RWPE2 (cell line): ENCODE measurements around the gene PAMR1.
"Not testable (repeated sequence)": the region's sequence is repeated elsewhere in the genome, so short reads cannot be mapped to it uniquely, and the experiment has no call there.

Source experiments
- ATAC-seq: fragments of 200-7000 bp; cut with Tn5 transposase; 3 replicates; pipeline ENCODE4 v1.9.1; 2021; ENCODE audit warnings: low read depth
- DNase-seq: peaks from one replicate; pipeline ENCODE4 v3.0.0-alpha.2; 2020; ENCODE audit warnings: low spot score
- H3K27ac ChIP-seq: fragments of 450-650 bp; 2 replicates; pipeline ENCODE4 v1.5.1; 2017; ENCODE audit warnings: mild to moderate bottlenecking; ENCODE audit not compliant: poor library complexity, severe bottlenecking
- H3K27me3 ChIP-seq: fragments of 250-450 bp; sonication (Bioruptor Pico); 2 replicates; pipeline ENCODE4 v1.5.1; 2021; ENCODE audit warnings: mild to moderate bottlenecking, moderate library complexity; ENCODE audit not compliant: insufficient read depth, poor library complexity, severe bottlenecking
- H3K36me3 ChIP-seq: fragments of 250-450 bp; sonication (Bioruptor Pico); 2 replicates; pipeline ENCODE4 v1.5.1; 2020; ENCODE audit warnings: low read depth, mild to moderate bottlenecking, moderate library complexity
- H3K4me1 ChIP-seq: fragments of 250-450 bp; sonication (Bioruptor Pico); 2 replicates; pipeline ENCODE4 v1.5.1; 2021; ENCODE audit warnings: mild to moderate bottlenecking, moderate library complexity; ENCODE audit not compliant: insufficient read depth, poor library complexity, severe bottlenecking
- H3K4me3 ChIP-seq: fragments of 250-450 bp; sonication (Bioruptor Pico); 2 replicates; pipeline ENCODE4 v1.5.1; 2021; ENCODE audit warnings: mild to moderate bottlenecking, moderate library complexity; ENCODE audit not compliant: severe bottlenecking
- H3K9me3 ChIP-seq: fragments of 250-450 bp; sonication (Bioruptor Pico); 2 replicates; pipeline ENCODE4 v1.5.1; 2021; ENCODE audit warnings: mild to moderate bottlenecking, moderate library complexity; ENCODE audit not compliant: severe bottlenecking
- TF ChIP-seq, protein P1 (sequence below): fragments of 450-650 bp; IDR thresholded peaks from one replicate; pipeline ENCODE4 v1.5.1; 2017; ENCODE audit warnings: mild to moderate bottlenecking, moderate library complexity; ENCODE audit not compliant: poor library complexity, severe bottlenecking

The PAMR1 gene

GRCh38 chr11:35524780-35525179 lies 636 bp downstream of the PAMR1 start:
- DNase-seq (no peak), ATAC-seq (no peak)
- H3K36me3 ChIP-seq, result no peaks in the 10 kb centered on the region
- H3K27me3 ChIP-seq, result no peaks in the 10 kb centered on the region
- no peak overlapping the region for H3K27ac ChIP-seq
- TF ChIP-seq, protein P1, sequence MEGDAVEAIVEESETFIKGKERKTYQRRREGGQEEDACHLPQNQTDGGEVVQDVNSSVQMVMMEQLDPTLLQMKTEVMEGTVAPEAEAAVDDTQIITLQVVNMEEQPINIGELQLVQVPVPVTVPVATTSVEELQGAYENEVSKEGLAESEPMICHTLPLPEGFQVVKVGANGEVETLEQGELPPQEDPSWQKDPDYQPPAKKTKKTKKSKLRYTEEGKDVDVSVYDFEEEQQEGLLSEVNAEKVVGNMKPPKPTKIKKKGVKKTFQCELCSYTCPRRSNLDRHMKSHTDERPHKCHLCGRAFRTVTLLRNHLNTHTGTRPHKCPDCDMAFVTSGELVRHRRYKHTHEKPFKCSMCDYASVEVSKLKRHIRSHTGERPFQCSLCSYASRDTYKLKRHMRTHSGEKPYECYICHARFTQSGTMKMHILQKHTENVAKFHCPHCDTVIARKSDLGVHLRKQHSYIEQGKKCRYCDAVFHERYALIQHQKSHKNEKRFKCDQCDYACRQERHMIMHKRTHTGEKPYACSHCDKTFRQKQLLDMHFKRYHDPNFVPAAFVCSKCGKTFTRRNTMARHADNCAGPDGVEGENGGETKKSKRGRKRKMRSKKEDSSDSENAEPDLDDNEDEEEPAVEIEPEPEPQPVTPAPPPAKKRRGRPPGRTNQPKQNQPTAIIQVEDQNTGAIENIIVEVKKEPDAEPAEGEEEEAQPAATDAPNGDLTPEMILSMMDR, result no peak
- H3K4me3 ChIP-seq, result no peak overlapping the region
- H3K4me1 ChIP-seq, result no peaks in the 10 kb centered on the region
- H3K9me3 ChIP-seq, result no peaks in the 10 kb centered on the region

- H3K27me3 ChIP-seq, result no peaks in the 10 kb centered on the region
- TF ChIP-seq, protein P1, result no peak
- H3K9me3 ChIP-seq, result no peaks in the 10 kb centered on the region
- H3K27ac ChIP-seq, result no peak overlapping the region
- ATAC-seq (no peak), DNase-seq (no peak)
- H3K4me1 ChIP-seq, result no peaks in the 10 kb centered on the region
- no peaks in the 10 kb centered on the region for H3K36me3 ChIP-seq
- H3K4me3 ChIP-seq, result no peak overlapping the region
These were observed 1.6 kb downstream of the PAMR1 start for GRCh38 chr11:35523861-35524260.

DNA sequence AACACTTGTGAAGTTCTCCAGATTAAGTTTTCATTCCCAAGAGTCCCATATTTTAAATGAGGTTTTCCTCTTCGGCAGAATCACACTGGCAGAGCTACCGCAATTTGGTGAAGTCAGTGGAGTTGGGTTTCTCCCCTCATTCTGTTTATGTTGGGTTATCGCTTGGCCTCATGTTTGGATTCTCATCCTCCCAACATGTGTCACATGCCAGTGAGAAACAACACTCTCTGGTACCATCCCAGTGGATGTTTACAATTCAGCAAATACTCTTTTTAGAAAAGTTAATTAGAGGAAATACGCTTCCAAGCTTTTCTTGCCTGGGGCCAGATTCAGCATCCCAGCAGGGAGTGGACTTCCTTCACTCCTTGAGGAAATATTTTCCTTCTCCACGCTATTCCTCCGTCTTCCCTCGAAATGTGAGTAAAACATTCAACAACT lies 2.1 kb downstream of the PAMR1 start:
- no peaks in the 10 kb centered on the region for H3K27me3 ChIP-seq

DNA sequence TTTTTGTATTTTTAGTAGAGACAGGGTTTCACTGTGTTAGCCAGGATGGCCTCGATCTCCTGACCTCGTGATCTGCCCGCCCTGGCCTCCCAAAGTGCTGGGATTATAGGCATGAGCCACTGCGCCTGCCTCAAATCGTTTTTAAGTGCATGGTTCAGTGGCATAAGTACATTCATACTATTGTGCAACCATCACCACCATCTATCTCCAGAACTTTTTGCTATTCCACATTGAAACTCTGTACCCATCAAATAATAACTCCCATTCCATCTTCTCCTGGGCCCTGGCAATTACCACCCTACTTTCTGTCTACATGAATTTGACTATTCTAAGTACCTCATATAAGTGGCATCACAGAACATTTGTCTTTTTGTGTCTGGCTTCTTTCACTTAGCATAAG lies 3.3 kb downstream of the PAMR1 start:
- not testable (repeated sequence) for H3K4me1 ChIP-seq, H3K4me3 ChIP-seq, ATAC-seq, H3K9me3 ChIP-seq, H3K27ac ChIP-seq, H3K27me3 ChIP-seq, DNase-seq, H3K36me3 ChIP-seq

More for the DNA sequence above, 2.1 kb downstream of the PAMR1 start:
- no peak for ATAC-seq
- TF ChIP-seq, protein P1, result no peak
- Histone ChIP-seq H3K27ac (no peak overlapping the region), H3K4me1 (no peaks in the 10 kb centered on the region), H3K36me3 (no peaks in the 10 kb centered on the region), H3K9me3 (no peaks in the 10 kb centered on the region), H3K4me3 (no peak overlapping the region)
- DNase-seq, result no peak

GRCh38 chr11:35520376-35520775 lies 5.0 kb downstream of the PAMR1 start:
- H3K27ac ChIP-seq, result no peak overlapping the region
- H3K36me3 ChIP-seq, result no peaks in the 10 kb centered on the region
- no peaks in the 10 kb centered on the region for H3K4me1 ChIP-seq
- H3K27me3 ChIP-seq, result no peaks in the 10 kb centered on the region
- H3K4me3 ChIP-seq, result no peak overlapping the region
- no peaks in the 10 kb centered on the region for H3K9me3 ChIP-seq
- TF ChIP-seq, protein P1, result no peak
- ATAC-seq, result no peak
- DNase-seq, result no peak
